ENCODE results near the gene BTBD9.

DNA sequence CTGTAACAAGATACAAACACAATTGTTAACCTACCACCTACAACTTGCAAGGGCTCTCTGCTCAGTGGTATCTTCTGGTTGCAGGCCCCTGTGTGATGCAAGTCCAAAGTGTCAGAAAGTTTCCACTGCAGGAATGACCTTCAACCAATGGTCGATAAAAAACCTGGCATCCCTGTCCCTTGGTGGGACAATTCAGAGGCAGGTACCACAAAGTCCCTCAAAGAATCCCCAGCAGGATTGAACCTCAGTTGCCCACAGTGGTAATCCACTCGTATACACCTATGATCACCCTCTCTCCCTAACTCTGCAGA, 47.3 kb upstream of the BTBD9 start:
- no peak for TF ChIP-seq POLR2A (IDR thresholded peaks at IDR 0.05)
- TF ChIP-seq, protein P1, sequence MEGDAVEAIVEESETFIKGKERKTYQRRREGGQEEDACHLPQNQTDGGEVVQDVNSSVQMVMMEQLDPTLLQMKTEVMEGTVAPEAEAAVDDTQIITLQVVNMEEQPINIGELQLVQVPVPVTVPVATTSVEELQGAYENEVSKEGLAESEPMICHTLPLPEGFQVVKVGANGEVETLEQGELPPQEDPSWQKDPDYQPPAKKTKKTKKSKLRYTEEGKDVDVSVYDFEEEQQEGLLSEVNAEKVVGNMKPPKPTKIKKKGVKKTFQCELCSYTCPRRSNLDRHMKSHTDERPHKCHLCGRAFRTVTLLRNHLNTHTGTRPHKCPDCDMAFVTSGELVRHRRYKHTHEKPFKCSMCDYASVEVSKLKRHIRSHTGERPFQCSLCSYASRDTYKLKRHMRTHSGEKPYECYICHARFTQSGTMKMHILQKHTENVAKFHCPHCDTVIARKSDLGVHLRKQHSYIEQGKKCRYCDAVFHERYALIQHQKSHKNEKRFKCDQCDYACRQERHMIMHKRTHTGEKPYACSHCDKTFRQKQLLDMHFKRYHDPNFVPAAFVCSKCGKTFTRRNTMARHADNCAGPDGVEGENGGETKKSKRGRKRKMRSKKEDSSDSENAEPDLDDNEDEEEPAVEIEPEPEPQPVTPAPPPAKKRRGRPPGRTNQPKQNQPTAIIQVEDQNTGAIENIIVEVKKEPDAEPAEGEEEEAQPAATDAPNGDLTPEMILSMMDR (IDR thresholded peaks at IDR 0.05), result no peak
